ENCODE data around the gene TCF4.

The TCF4 gene

DNA sequence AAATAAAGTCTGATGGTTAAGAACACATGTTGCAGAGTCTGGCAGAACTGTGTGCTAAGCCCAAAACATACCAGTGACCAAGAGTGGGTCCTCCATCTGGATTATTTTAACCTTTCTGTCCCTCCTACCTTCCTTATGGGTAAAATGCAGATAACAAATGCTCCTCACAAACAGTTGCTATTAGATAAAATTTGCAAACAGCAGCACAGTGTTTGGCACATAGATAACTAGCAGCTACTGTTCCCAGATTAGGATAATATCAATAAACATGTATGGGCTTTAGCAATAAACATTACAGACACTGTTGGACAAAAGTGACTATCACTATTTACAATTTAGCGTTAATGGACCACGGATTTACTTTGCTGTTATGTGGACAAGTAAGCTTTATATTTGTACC is 154.9 kb downstream of the TCF4 start:
- no peak for DNase-seq

DNA sequence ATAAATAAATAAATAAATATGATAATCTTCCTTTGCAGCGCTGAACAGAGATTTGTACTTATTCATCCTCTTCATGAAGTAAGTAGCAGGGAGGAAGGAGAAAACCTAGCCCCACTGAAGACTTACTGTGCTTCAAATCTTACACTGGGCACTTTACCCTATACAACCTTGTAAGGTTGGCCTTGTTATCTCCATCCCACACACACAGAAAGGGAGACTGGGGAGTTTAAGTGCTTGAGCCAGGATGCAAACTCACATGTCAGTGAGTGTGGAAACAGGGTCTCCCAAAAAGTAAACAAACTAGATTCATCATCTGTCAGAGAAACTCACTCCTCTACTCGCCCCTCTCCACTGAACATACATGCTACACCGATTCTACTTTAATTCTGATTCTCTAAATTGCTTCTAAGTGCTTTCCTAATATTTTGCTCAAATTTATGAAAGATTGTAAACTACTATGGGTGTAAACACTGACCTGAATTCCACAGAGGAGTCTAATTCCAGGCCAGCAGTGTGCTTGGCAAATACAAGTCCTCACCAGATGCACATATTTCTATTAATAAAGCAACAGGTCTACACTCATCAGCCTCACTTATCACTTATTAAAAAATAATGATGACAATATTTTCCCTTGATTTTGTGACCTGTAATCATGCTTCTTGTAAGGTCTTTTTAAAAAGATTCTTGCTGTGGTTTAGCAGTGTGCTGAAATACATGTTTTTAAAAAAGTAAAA is 155.5 kb downstream of the TCF4 start:
- DNase-seq, result no peak

DNA sequence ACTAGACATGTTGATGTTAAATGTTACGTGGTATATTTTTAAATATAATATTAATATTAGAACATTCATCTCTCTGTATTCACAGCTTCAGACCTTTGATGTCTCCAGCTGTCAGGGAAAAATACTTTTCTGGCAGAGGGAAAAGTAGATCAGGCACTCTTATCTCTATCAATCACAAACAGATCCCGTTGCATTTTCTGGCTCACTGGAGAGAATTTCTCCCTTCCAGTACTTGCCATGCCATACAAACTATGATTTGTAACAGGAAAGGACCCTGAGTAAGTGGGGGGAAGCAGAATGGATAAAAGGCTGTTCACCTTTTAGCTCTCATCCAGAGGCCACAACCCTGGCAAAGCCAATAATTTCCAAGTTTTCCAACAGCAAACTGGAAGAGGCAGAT is 158.0 kb downstream of the TCF4 start:
- no peak for DNase-seq

DNA sequence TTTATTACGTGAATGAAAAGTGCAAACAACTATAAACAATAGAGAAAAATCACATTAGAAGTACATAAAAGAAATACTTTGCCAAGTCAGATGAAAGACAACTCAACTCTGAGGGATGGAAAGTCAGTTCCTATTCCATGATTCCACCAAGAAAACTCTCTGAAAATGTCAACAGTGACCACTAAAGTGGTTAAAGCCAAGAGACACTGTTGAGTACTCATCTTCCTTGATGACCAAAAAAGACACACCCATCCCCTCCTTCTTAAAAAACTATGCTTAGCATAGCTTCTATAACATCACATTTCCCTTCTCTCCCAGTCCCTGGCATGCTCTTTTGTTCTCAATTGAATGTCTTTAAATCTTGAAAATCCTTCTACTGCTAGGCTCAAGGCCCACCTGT is 160.0 kb downstream of the TCF4 start:
- no peak for DNase-seq

DNA sequence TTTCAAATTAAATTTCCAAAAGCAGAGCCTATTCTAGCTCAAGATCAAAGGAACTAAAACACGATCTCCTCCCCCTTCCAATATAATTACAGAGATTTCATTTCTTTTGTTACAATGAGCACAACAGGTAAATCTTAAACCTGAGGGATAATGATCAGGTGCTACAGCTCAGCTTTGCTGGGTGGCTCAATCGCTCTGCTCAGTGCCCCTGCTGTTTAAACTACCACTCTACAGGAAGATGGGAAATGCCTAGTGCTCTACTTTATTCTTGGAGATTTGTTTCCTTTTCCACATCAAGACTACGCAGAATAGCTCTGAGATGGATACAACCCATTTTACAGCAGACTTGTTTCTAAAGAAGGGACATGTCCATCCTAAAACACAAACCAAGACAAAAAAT is 162.3 kb downstream of the TCF4 start:
- peak; percentile 97 for DNase-seq

DNA sequence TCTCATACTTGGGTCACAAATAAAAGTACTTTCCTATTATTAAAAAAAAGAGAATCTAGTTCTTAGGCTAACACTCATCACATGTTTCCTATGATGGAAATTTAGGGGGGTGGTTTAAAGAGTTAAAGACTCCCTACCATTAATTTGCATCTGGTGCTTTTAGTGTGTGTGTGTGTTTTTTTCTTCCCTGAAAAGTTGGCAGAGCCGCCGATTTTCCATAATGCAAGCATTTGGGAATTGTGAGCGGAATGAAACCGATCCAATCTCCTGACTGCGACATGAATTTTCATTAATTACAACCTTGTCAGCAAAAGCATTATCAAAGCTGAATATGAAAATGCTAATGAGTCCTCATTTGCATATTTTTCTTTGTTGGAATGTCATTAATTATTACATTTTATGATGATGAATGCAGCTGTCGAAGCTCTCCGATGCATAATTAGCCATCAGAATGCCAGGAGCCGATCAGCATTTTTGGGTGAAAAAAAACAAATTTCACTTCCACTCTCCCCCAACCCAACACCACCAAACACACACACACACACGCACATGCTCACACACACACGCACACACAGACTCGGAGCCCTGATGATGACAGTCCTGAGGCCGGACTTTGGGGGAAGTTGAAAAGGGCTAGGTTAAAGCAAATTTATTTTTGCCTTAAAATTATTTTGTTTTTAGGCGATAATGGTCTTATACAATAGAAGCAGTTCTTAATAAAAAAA is 165.4 kb downstream of the TCF4 start:
- DNase-seq, result peak; percentile 98

DNA sequence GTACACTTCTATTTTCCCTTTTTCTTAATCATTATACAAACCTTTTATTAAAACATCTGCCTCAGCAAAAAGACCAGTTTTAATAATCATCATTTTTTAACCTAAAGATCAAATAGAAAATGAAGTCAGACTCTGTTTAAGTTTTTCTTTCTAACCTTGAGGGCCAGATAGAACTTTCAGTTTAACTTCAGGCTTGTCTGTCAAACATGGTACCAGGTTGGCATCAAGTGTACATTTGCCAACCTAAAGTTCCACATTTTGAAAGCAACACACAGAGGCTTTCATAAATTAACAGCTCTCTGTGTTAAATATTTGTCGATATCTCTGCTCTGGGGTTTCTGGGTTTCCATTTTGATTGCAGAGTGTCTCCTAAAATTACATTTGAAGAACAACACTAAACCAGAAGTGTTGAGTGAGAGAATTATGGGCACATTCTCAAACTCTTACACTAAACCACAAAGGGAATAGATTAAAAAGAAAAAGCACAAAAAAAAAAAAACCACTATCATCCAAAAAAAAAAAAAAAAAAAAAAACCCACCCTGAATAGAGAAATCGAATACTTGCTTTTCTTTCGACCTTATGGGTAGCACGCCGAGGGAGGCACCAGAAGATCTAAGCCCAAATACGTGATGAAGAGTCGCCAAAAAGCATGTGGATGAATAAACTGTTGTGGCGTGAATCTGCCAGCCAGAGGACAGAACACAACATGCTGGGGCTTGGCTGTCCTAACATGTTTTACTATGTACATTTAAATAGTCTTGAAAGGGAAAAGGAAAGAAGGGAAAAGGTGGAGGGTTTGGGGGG is 166.2 kb downstream of the TCF4 start:
- DNase-seq, result peak; percentile 93

DNA sequence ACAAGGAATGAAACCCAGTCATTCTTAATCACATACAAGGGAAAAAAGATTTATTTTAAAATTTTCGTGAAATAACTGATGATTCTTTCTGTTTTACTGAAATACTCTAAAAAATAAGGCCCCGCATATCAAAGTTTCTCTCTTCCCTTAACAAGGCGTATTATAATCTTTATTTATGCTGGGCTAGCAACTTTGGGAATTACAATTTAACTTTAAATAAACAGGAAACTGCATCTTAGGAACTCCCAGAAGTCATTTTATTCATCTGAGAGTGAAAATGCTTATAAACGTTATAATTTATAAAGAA is 166.7 kb downstream of the TCF4 start:
- no peak for DNase-seq

DNA sequence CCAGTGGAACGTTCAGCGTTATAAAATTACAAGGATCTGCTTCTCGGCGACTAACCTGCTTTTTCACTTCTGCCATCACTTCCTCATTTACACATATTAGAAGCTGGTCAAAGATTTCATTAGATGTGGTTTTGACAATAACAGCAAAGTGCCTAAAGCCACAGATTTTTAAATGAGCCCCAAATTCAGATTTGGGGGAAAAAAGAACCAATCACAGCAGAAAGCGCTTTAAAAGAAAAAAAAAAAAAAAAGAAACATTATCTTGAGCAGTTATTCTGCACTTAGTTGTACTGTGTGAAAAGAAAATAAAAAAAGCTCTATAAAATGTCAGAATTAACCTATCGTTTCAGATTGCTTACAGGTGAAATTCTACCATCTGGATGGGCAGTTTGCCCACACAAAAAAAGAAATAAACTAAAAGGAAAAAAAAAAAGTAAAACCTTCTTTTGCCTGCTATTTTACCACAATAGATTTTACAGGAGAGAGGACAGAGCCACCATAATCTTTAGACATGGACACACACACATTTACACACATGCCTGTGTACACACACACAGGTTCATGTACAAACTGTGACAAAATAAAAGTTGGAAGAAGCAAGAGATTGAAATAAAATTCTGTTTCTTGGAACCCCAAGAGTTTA is 167.2 kb downstream of the TCF4 start:
- DNase-seq, result peak; percentile 63

DNA sequence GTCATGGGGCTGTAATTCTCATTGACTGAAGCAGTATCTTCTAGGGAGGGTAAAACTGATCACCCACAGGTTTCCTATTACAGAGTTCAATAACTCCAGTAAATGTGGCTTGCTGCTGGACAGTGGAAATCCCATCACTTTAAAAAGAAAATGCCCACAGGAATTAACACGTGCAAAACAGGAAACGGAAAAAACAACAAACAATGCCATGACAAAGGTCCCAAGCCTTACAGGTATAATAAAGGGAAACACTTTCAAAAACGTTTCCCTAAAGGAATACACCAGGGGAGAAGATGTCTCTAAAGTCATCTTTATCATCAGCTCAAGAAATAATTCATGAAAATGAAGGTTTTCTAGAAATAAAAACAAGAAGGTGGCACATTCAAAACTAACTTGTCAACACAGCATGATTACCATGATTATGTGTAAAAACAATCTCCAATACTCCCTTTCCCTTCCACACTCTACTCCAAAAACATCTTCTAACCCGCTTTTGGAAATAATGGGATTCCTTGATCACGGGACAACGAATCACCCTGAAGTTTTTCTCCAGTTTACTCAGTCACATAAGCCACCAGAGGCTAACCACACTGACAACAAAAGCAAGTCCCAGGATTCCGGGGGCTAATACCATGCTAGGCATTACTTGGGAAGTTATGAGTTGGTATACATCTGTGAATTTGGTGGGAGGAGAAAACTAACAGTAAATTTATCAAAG is 167.9 kb downstream of the TCF4 start:
- DNase-seq, result peak; percentile 85

DNA sequence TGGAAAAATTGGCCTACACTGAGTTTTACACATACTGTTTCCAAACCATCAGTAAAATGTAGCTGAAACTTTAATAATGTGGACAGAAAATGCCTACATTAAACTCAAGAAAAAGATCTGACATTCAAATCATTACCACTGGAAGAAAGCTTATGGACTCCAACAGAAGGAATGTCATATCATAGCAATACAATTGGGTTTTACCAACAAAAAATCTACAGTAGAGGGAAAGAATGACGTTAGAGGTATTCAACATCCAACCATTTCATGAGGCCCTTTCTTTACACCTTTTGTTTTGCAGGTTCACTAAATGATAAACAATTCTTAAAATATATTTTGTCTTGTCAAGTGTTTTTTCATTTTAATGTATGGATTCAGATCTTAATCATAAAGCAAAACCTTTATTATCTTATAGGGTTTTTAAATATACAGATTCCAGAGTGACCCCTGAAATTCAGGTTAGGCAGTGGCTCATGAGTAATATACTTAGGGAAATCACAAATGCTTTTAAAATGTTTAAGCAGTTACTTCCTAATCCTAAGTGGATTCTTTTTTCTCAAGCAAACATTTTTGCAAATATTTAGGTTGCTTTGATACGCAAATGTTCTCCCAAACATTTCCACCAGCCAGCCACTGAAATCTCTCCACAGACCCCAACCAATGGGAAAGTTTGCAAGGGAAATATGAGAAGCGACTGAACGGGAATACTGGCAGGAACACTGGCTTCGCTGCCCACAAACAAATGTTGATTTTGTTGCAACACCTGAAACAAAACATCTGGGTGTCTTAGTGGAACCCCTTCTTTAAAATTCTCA is 168.7 kb downstream of the TCF4 start:
- peak; percentile 85 for DNase-seq

DNA sequence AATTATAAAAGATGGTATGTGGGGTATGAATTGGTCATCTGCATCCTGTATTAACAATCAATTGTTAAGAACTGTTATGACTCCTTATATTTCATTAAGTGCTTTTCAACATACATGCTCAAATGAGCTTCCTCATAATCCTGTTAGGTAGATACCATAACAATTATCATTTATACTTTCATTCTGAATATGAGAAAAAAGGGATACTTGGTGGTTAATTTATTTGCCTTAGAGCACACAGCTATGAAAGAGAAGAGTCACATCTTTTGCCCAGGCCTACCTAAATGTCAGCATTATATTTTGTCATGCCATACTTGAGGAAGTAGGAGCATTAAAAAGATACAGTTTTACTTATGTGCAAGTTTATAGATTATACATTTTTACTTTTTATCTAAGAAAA is 169.6 kb downstream of the TCF4 start:
- no peak for DNase-seq

DNA sequence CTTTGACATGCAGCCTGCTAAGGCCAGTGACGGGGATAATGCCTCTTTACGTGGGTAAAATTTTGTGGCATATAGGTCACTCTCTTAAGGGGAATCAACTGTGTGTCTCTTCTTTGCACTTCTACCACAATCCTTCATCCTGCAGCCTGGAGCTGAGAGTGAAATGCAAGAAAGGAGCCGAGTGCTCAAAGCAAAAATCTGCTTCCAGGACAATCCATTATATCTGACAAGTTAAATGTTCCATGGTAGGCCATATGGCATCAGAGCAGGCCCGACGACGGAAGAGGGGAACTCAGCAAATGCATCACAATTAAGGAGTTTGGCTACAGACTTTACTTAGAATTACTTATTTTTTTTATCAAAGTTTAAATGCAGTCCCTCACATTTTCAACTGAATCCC is 171.2 kb downstream of the TCF4 start:
- DNase-seq, result peak; percentile 98

DNA sequence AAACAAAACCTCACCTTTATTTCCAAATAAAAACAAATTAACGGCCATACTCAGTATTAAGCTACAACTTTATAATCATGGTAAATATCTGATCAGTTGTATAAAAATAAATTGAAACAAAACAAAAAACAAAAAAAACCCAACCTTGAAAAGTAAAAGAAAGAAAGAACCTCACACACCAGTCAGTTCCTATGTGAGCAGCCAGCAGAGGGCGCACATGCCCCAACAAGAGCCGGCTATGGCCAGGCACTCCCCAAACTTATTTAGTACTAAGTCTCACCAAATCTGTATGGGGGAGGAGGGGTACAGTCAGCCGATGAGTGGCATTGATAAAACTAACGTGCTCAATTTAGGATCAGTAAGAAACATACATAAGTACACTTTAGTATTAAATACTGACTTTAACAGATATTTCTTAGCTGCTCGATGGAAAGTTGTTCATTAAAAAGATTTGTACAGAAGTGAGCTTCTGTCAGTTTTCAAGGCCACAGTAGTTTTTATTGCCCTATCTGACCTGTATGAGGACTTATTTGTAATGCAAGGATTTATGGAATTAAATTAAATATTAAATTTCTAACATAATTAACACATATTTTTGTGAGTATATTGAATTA is 172.6 kb downstream of the TCF4 start:
- peak; percentile 96 for DNase-seq

DNA sequence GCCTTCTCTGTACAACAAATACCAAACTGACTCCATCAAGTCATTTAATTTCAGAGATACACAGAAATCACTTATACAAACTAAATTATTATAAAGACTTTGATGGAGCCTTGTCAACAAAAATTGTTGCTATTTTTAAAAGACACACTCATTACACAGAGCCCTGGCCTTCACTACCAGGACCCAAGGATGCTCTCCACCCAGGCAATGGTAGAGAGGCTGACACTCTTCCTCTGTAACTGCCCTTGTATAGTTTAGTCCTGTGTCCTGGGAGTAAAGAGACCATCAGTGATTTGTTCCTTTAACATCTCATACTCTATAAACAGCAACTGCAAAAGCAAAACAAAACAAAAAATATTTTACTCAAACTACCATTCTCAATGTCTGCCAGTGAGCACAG is 173.5 kb downstream of the TCF4 start:
- DNase-seq, result no peak

DNA sequence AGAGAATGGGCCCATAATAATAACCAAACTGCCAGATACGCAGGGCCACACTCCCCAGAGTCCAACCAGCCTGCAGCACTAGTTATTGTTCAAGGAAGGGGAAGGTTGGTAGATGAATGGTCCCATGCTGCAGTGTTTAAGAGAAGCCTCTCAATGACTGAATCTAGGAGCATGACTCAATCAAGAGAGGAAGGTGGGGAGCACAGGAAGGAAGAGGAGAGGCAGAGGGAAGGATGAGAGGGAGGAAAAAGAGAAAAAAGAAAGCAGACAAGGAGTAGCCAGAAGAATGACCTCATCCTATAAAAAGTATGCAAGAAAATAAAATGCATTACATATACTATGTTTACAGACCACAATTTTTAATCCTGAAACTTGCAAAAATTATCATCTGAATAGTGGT is 174.5 kb downstream of the TCF4 start:
- DNase-seq, result peak; percentile 63

DNA sequence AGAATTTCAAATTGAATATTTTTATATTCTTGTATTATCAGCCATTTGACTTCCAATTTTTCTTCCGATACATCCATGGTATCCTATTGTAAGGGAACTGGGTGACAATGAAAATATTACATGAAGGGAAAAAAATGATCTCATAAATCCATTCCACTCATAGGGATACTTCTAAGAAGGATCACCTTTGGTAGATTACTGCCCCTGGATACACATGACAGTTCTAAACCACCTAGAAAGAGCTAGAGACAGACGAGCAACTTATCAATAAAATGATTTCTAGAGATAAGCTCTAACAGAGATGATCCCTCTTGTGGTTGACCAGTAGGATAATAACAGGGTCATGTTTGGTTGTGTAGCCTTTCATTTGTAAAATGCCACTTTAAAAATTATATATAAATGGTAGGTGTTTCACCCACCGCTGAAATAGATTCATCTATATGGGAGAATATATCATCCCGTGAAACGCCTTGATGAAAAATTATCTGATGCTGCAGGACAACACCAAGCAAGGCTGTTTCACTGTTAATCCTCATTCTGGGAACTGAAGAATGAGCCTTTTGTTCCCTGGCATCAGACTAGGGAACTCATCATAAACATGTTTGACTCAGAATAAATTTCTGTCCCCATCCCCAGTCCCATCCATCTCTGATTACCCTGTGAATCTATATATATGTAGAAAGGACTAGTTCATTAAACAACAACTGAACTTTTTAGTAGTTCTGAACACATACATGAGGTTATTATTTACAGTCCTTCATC is 180.0 kb downstream of the TCF4 start:
- peak; percentile 82 for DNase-seq

DNA sequence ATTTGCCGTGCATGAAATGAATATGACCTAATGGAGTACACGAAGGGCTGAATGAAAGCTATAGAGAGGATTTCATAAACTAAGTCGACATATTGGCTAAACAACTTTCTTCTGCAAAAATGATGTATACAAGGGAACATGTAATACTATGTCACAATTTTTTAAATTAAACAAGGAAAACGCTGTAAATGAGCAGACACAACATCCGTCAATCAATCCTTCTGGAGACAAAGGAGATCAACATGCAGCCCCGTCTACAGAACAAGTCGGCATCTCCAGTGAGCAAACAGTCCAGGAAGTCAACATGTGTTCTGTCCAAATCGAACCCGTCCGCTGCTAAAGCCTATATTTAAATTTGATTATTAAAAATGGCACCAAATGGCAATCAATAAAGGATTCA is 180.8 kb downstream of the TCF4 start:
- peak; percentile 90 for DNase-seq

DNA sequence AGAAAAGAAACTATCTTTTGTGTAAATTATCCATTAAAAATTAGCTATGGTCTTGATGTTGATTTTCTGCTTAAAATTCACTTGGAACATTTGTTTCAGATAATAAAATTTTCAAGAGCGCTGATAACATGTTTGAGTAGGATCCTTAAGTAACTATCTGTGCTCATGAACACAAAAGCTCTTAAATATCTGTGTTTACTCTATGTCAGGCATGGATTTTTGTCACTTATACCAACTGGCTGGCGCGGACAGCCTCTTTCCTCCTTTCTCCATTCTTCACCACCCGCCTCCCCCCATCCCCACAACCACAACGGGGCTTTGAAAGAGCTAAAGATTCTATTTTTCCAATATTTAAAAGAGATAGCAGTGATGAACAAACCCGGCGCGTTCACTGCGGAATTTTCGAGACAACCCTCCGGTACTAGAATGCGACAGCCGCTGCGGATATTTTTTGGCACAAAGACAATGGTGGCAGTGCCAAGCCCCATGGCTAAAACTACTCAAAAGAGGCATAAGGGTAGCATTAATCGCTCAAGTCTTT is 181.5 kb downstream of the TCF4 start:
- DNase-seq, result peak; percentile 90

DNA sequence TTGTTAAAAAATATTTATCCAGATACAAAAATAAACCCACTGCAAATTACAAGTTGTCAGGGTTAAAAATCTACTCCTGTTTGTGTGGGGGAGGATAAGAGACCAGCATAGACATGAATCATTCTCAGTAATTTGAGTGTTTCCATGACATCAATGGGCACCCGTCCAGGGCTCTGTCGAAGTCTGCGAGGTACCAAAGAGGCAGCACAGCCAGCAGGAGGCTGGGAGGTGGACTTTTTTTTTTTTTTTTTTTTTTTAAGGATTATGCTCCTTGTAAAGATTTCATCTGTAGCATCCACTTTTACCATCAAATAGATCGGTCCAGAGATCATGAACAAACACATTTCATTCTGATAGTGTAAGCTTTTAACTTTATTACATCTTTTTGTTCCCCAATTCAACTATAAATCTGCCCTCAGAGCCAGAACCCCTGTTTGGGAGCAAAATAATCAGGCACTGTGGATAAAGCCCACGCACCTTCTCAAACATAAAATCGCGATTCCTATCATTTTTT is 182.0 kb downstream of the TCF4 start:
- DNase-seq, result peak; percentile 99
